GM19328 (cell line): ENCODE results near the gene VPS11.
"Not testable (repeated sequence)": the region's sequence is repeated elsewhere in the genome, so short reads cannot be mapped to it uniquely, and the experiment has no call there.

ENCODE experiments used
- ATAC-seq: cut with Tn5 transposase; IDR thresholded peaks from one replicate; pipeline ENCODE4 v1.9.1; 2021; ENCODE audit warnings: mild to moderate bottlenecking, moderate library complexity; ENCODE audit not compliant: unreplicated experiment

Gene VPS11

GRCh38 chr11:119034813-119035212 is 32.8 kb upstream of the VPS11 start:
- no peak for ATAC-seq

GRCh38 chr11:119038884-119039283 is 28.7 kb upstream of the VPS11 start:
- ATAC-seq: no peak

- ATAC-seq: not testable (repeated sequence)
Measured at GRCh38 chr11:119039471-119039870, 28.1 kb upstream of the VPS11 start.

GRCh38 chr11:119041821-119042514 is 25.6 kb upstream of the VPS11 start:
- no peak for ATAC-seq

- ATAC-seq: no peak
Measured at GRCh38 chr11:119042927-119043326, 24.7 kb upstream of the VPS11 start.

GRCh38 chr11:119044708-119045107 is 22.9 kb upstream of the VPS11 start:
- no peak for ATAC-seq

GRCh38 chr11:119046489-119046888 is 21.1 kb upstream of the VPS11 start:
- no peak for ATAC-seq

- no peak for ATAC-seq
Measured at GRCh38 chr11:119047205-119047604, 20.4 kb upstream of the VPS11 start.

- no peak for ATAC-seq
Measured at GRCh38 chr11:119048644-119049043, 19.0 kb upstream of the VPS11 start.

- ATAC-seq: no peak
Measured at GRCh38 chr11:119049081-119049480, 18.5 kb upstream of the VPS11 start.

GRCh38 chr11:119051440-119052162 is 16.0 kb upstream of the VPS11 start:
- no peak for ATAC-seq

GRCh38 chr11:119052163-119052814 is 15.3 kb upstream of the VPS11 start:
- ATAC-seq: no peak

- ATAC-seq: no peak
Measured at GRCh38 chr11:119054418-119054817, 13.2 kb upstream of the VPS11 start.

- no peak for ATAC-seq
Measured at GRCh38 chr11:119055901-119056300, 11.7 kb upstream of the VPS11 start.

- peak; percentile 1 for ATAC-seq
Measured at GRCh38 chr11:119056421-119056999, 11.1 kb upstream of the VPS11 start.

GRCh38 chr11:119057000-119057769 is 10.4 kb upstream of the VPS11 start, which contains the start of gene HYOU1:
HYOU1 (minus strand) TSS chr11:119057205; CDS start chr11:119056160, 1,045 bp downstream.
- peak; percentile 89 for ATAC-seq

- not testable (repeated sequence) for ATAC-seq
Measured at GRCh38 chr11:119059128-119059527, 8.5 kb upstream of the VPS11 start.

GRCh38 chr11:119061256-119061655 is 6.4 kb upstream of the VPS11 start:
- ATAC-seq: no peak

- no peak for ATAC-seq
Measured at GRCh38 chr11:119062779-119063178, 4.8 kb upstream of the VPS11 start.

GRCh38 chr11:119065369-119065768 is 2.2 kb upstream of the VPS11 start:
- ATAC-seq: no peak

GRCh38 chr11:119077839-119078238 is 10.2 kb downstream of the VPS11 start:
- ATAC-seq: no peak
